ENCODE results near the gene ABLIM3. TPM values are rescaled to one million over a fixed set of nuclear protein-coding genes. Genes with fewer than 3 reads are reported as not detected.

The ABLIM3 gene
- total and polyA plus RNA-seq, 2 of the 8 experiments (the other 6 are each of a cell fraction or from before 2014, with no cell fraction given), result 0.36 to 0.56 TPM

GRCh38 chr5:149265597-149265996 lies 124.3 kb downstream of the ABLIM3 start:
- no peak overlapping the region for H2AFZ ChIP-seq (ENCODE audit: low read length)
- no peak overlapping the region for H4K91ac ChIP-seq (replicated peaks; ENCODE audit: insufficient read length, low read length)
- H4K5ac ChIP-seq (ENCODE audit: insufficient read length, low read depth, low read length), result no peak overlapping the region
- H3K79me1 ChIP-seq (ENCODE audit: low read depth, low read length), result no peaks in the 10 kb centered on the region
- H3K23ac ChIP-seq (ENCODE audit: insufficient read length), result no peak overlapping the region
- ChIA-PET POLR2A (ENCODE audit: partially characterized antibody) (interaction anchor here (1.0 kb wide), 1 partner anchor 124 kb away, joined by 3 read pairs; the partner anchor contains the start of gene ABLIM3), CTCF (ENCODE audit: partially characterized antibody) (interaction anchor here (0.6 to 7.5 kb wide), 41 partner anchors 8 to 1717 kb away, joined by 3 to 88 read pairs (median 6); partner anchors contain the start of genes ABLIM3 and ADRB2)
- no peak overlapping the region for H3K14ac ChIP-seq (ENCODE audit: insufficient read length)
- no peak overlapping the region for H3K18ac ChIP-seq (ENCODE audit: extremely low read depth, low read length)
- no peaks in the 10 kb centered on the region for H3K79me2 ChIP-seq (ENCODE audit: control insufficient read depth in 1 of 2, insufficient read depth in 2 of 2, low read length in 2 of 2)
- TF ChIP-seq CTCF (IDR thresholded peaks at IDR 0.05; ENCODE audit: control extremely low read depth in 1 of 3, insufficient read depth in 1 of 3, low read depth in 1 of 3, low read length in 3 of 3) (peak in 1 of 3 experiments; percentile 5; a peak in 1 of 4 replicates), POU5F1 (IDR thresholded peaks at IDR 0.05; ENCODE audit: low read depth, low read length) (no peak), TCF12 (IDR thresholded peaks at IDR 0.05; ENCODE audit: low read depth, low read length) (no peak)
- no peak overlapping the region for H2AK5ac ChIP-seq (ENCODE audit: low read depth, low read length)
- H3K4ac ChIP-seq (replicated peaks; ENCODE audit: insufficient read length, low read depth, low read length), result no peak overlapping the region
- H3K4me2 ChIP-seq (ENCODE audit: insufficient read depth in 1 of 2, low read depth in 2 of 2, low read length in 2 of 2), result no peak overlapping the region
- no peak overlapping the region for H2BK120ac ChIP-seq (replicated peaks; ENCODE audit: low read depth, low read length)
- no peak overlapping the region for H3K56ac ChIP-seq (replicated peaks; ENCODE audit: insufficient read length, low read depth, low read length)
- H2BK15ac ChIP-seq (ENCODE audit: low read length), result no peak overlapping the region
- peaks cover 0 to 2% of the 10 kb centered on the region in 2 experiments for H4K20me1 ChIP-seq (replicated peaks in 1 of 2; ENCODE audit: control insufficient read depth in 1 of 2, insufficient read depth in 2 of 2, low read length in 2 of 2)
- no peak overlapping the region for H3K4me3 ChIP-seq (ENCODE audit: extremely low read depth in 1 of 4, insufficient read depth in 2 of 4, low read depth in 3 of 4, low read length in 4 of 4)
- H3K23me2 ChIP-seq (ENCODE audit: low read depth, low read length), result no peaks in the 10 kb centered on the region
- H3K9ac ChIP-seq (replicated peaks in 1 of 4; ENCODE audit: extremely low read depth in 1 of 4, low read depth in 3 of 4, low read length in 3 of 4), result no peak overlapping the region
- H2BK20ac ChIP-seq (ENCODE audit: low read length), result no peak overlapping the region
- WGBS, 2 experiments (ENCODE audit: extremely low coverage in 1 of 2, insufficient coverage in 1 of 2, insufficient read length in 1 of 2, insufficient replicate concordance in 2 of 2, low coverage in 1 of 2, low lambda C conversion rate in 2 of 2, missing lambda C conversion rate in 1 of 2), result 70% methylated on average over 4 of the region's 4 CpGs; no CpG with 5 or more reads in 1 of the 2 experiments
- H3K36me3 ChIP-seq (ENCODE audit: control insufficient read depth in 2 of 4, insufficient read depth in 4 of 4, low read length in 3 of 4), result no peaks in the 10 kb centered on the region
- H3K4me1 ChIP-seq (replicated peaks in 1 of 4; ENCODE audit: control insufficient read depth in 3 of 4, insufficient read depth in 4 of 4, low read length in 3 of 4), result no peaks in the 10 kb centered on the region
- peaks cover under 1 to 10% (median 7%) of the 10 kb centered on the region in 4 experiments for H3K27me3 ChIP-seq (replicated peaks in 1 of 4; ENCODE audit: control insufficient read depth in 3 of 4, extremely low read depth in 1 of 4, insufficient read depth in 3 of 4, low read length in 3 of 4)
- no peak for FAIRE-seq
- no peak overlapping the region for H2BK5ac ChIP-seq (ENCODE audit: low read depth, low read length)
- H2BK12ac ChIP-seq (ENCODE audit: low read depth, low read length), result no peak overlapping the region
- DNase-seq (ENCODE audit: low read depth in 1 of 2, low spot score in 2 of 2), result no peak
- H4K8ac ChIP-seq (ENCODE audit: extremely low read depth, insufficient read depth, low read length), result no peak overlapping the region
- no peak overlapping the region for H3K27ac ChIP-seq (ENCODE audit: low read depth, low read length)
- no peaks in the 10 kb centered on the region for H3K9me3 ChIP-seq (ENCODE audit: insufficient read depth in 2 of 2, low read depth in 1 of 2, low read length in 1 of 2)
